Pancreas (tissue), 10 donors: ENCODE data around the gene LEUTX. TPM values are rescaled to one million over a fixed set of nuclear protein-coding genes. Genes with fewer than 3 reads are reported as not detected.

Experiments used
- ATAC-seq, 4 donors: fragments of 200-7000 bp; cut with Tn5 transposase; one replicate each; pipeline versions ENCODE4 v1.8.0 to v1.9.1; 2020; ENCODE audit warnings: mild to moderate bottlenecking in 4 of 4, moderate library complexity in 4 of 4
- DNase-seq, 6 donors: peaks; one replicate each; pipeline ENCODE4 v3.0.0-alpha.2; 2020
- FAIRE-seq: peaks from 2 replicates; lab custom pipeline; 2012; peaks lifted over from hg19 to GRCh38; lab: Jason Lieb, UNC
- H3K27ac ChIP-seq, 4 donors: fragments of 200-600 bp; sonication (generic); 1 replicate in 3 of 4; 2 replicates in 1 of 4; pipeline versions ENCODE4 v1.5.0 to v1.8.0; 2020
- H3K27me3 ChIP-seq, 4 donors: fragments of 200-600 bp; one replicate each; pipeline ENCODE4 v1.8.0; 2021
- H3K36me3 ChIP-seq, 3 donors: fragments of 200-600 bp; sonication (generic) in 1 of 3; one replicate each; pipeline versions ENCODE4 v1.5.0 to v1.8.0; 2020 to 2021
- H3K4me1 ChIP-seq, 3 donors: fragments of 200-600 bp; one replicate each; pipeline ENCODE4 v1.8.0; 2021
- H3K4me3 ChIP-seq, 4 donors: fragments of 200-600 bp; sonication (generic) in 2 of 4; one replicate each; pipeline versions ENCODE4 v1.5.0 to v1.8.0; 2020 to 2021
- H3K9me3 ChIP-seq, 4 donors: fragments of 200-600 bp; one replicate each; pipeline ENCODE4 v1.8.0; 2021
- CTCF ChIP-seq, 4 donors: fragments of 200-600 bp; sonication (generic) in 3 of 4; IDR thresholded peaks; one replicate each; pipeline versions ENCODE4 v1.5.0 to v1.8.0; 2021; ENCODE audit warnings: antibody characterized with exemption in 4 of 4
- WGBS, 2 donors: extraction: QIAGEN DNeasy Blood & Tissue Kit; methylation state at CpG; one replicate each; pipeline ENCODE4 v1.1.7; 2013; 5-methylcytosine and 5-hydroxymethylcytosine counted together
- intact Hi-C, 3 donors: fragments of 100-400 bp; cut with DNase I; formaldehyde crosslinking; loops; one replicate each; pipeline versions ENCODE4 v1.11.1 to v1.14.2; 2022
- polyA plus RNA-seq, 2 donors: library from polyadenylated mRNA; stranded (reverse); fragments of 200-250 nt; gene quantifications; one replicate each; pipeline ENCODE4 v1.2.3, GENCODE V29; 2013
- total RNA-seq, 6 donors: library from RNA; stranded (reverse); fragmentation: NEBNext Ultra II Directional in 4 of 6; extraction: Animal tissue kit (Norgen Biotek cat#: 25700) in 4 of 6; gene quantifications; one replicate each; pipeline versions ENCODE4 v1.2.1 to v1.2.4, GENCODE V29; 2021 to 2023
- donor health status: healthy with polysubstance abuse.
- donor health status: DM: no; HTN: no; CAD: no; lungs with moderate emphysema.
- donor health status: DM: no; HTN: no; CAD: no.
- donor health status: control.
- donor health status: control.
- donor health status: Bipolar disorder and iron deficiency.
- donor health status: DM: yes; HTN: yes; CAD: no.
- donor health status: DM: no; HTN: no; CAD: no.
- donor health status: DM: no; HTN: no; CAD: no.
- donor health status: DM: yes; HTN: yes; CAD: no.

The LEUTX gene
- total RNA-seq (not detected), polyA plus RNA-seq (not detected)

- no peak for TF ChIP-seq CTCF (IDR thresholded peaks at IDR 0.05)
- no peak for FAIRE-seq
- DNase-seq = no peak
- H3K27ac ChIP-seq = no peak within 1 kb of the TSS
- 64 to 80% methylated on average over 4 of the region's 4 CpGs for WGBS, 2 donors
- no peak within 1 kb of the TSS for H3K4me3 ChIP-seq
- no peaks in the 10 kb centered on the region for H3K9me3 ChIP-seq
- intact Hi-C loops = no loop called here
- no peaks in the 10 kb centered on the region for H3K4me1 ChIP-seq
- ATAC-seq = no peak
- no peaks in the 10 kb centered on the region for H3K36me3 ChIP-seq
- peaks cover 0 to 3% (median 0%) of the 10 kb centered on the region in 4 donors for H3K27me3 ChIP-seq
Measured at GRCh38 chr19:39778763-39779162, at the start of gene LEUTX. TSS of gene LEUTX (plus strand) at chr19:39778854. CDS start at chr19:39778921, 67 bp downstream.

GRCh38 chr19:39729594-39729993 is 49.1 kb upstream of the LEUTX start:
- FAIRE-seq = no peak

GRCh38 chr19:39731685-39732084 is 47.0 kb upstream of the LEUTX start:
- no peaks in the 10 kb centered on the region for H3K9me3 ChIP-seq
- H3K27ac ChIP-seq = no peak overlapping the region
- no peaks in the 10 kb centered on the region for H3K36me3 ChIP-seq
- H3K4me3 ChIP-seq = no peak overlapping the region
- WGBS, 2 donors = 89 to 91% methylated on average over 1 of the region's 1 CpG
- intact Hi-C loops = no loop called here
- TF ChIP-seq CTCF (IDR thresholded peaks at IDR 0.05) = no peak
- H3K27me3 ChIP-seq = no peaks in the 10 kb centered on the region
- ATAC-seq (peak in 1 of 4 donors; percentile 41), DNase-seq (no peak), FAIRE-seq (no peak)
- no peaks in the 10 kb centered on the region for H3K4me1 ChIP-seq

More at GRCh38 chr19:39729594-39729993, 49.1 kb upstream of the LEUTX start:
- 48 to 72% methylated on average over 4 of the region's 4 CpGs for WGBS, 2 donors
- DNase-seq = no peak
- H3K4me1 ChIP-seq = no peaks in the 10 kb centered on the region
- TF ChIP-seq CTCF (IDR thresholded peaks at IDR 0.05) = no peak
- no peaks in the 10 kb centered on the region for H3K27me3 ChIP-seq
- intact Hi-C loops = no loop called here
- H3K9me3 ChIP-seq = no peaks in the 10 kb centered on the region
- no peak for ATAC-seq
- no peak overlapping the region for H3K4me3 ChIP-seq
- H3K27ac ChIP-seq = no peak overlapping the region
- H3K36me3 ChIP-seq = no peaks in the 10 kb centered on the region

- Histone ChIP-seq H3K27me3 (no peaks in the 10 kb centered on the region), H3K4me1 (no peaks in the 10 kb centered on the region), H3K36me3 (no peaks in the 10 kb centered on the region), H3K27ac (no peak overlapping the region), H3K9me3 (no peaks in the 10 kb centered on the region), H3K4me3 (no peak overlapping the region)
- 82 to 93% methylated on average over 2 of the region's 2 CpGs for WGBS, 2 donors
- no peak for ATAC-seq
- DNase-seq = no peak
- intact Hi-C loops = no loop called here
- no peak for FAIRE-seq
- no peak for TF ChIP-seq CTCF (IDR thresholded peaks at IDR 0.05)
Measured at GRCh38 chr19:39733841-39734240, 44.8 kb upstream of the LEUTX start.

GRCh38 chr19:39735688-39736087 is 43.0 kb upstream of the LEUTX start:
- intact Hi-C loops = no loop called here
- ATAC-seq (no peak), DNase-seq (no peak), FAIRE-seq (no peak)
- Histone ChIP-seq H3K4me1 (no peaks in the 10 kb centered on the region), H3K27ac (no peak overlapping the region), H3K36me3 (no peaks in the 10 kb centered on the region), H3K4me3 (no peak overlapping the region), H3K27me3 (no peaks in the 10 kb centered on the region), H3K9me3 (no peaks in the 10 kb centered on the region)
- 24 to 72% methylated on average over 3 of the region's 3 CpGs for WGBS, 2 donors
- no peak for TF ChIP-seq CTCF (IDR thresholded peaks at IDR 0.05)
